Measurements from ENCODE around the gene DDN.

GRCh38 chr12:48996794-48997718 is 2.1 kb downstream of the DDN start:
- TF ChIP-seq CTCF (conservative IDR thresholded peaks at IDR 0.05; ENCODE audit: low read depth, low read length) (peak; percentile 70), EZH2 (IDR thresholded peaks at IDR 0.05; ENCODE audit: low read length, unreplicated experiment) (no peak)

All from PC-3 (cell line).